NT2/D1 (cell line): ENCODE data around the gene ELMOD2.

Experiments used
- YY1 ChIP-seq: IDR thresholded peaks from 2 replicates; pipeline ENCODE4 v1.6.1; 2011; ENCODE audit not compliant: insufficient read length, insufficient read depth
- ZNF274 ChIP-seq: IDR thresholded peaks from 2 replicates; pipeline ENCODE4 v1.6.1; 2011; ENCODE audit warnings: mild to moderate bottlenecking, low read depth, low read length

GRCh38 chr4:140600408-140600807 lies 76.4 kb downstream of the ELMOD2 start:
- TF ChIP-seq ZNF274 (no peak), YY1 (no peak)
